NCI-H128 (cell line): ENCODE data around the gene TOX2.

Experiments
- DNase-seq: peaks from one replicate; lab custom pipeline; 2025; ENCODE audit not compliant: unreplicated experiment; lab: John Stamatoyannopoulos, UW

TOX2 gene

GRCh38 chr20:44052166-44052565, 137.5 kb downstream of the TOX2 start:
- DNase-seq = no peak

DNA sequence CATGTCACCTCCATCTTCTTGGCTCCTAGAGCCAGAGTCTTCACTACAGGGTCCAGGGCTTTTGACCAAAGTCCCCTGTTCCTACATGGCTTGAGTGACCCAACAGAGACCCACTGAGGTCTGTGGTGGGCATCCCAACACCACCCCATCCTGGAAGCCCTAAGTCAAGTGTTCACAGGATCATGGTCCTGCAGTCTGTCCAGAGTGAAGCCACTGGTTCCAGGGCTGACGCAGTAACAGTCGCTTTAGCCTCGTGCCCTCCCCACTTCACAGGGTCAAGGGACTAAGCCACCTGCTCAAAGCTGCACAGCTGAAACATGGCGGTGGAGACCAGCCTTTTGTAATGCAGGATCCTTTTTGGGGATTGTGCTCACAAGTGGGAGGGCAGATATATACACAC, 138.4 kb downstream of the TOX2 start:
- DNase-seq = no peak

DNA sequence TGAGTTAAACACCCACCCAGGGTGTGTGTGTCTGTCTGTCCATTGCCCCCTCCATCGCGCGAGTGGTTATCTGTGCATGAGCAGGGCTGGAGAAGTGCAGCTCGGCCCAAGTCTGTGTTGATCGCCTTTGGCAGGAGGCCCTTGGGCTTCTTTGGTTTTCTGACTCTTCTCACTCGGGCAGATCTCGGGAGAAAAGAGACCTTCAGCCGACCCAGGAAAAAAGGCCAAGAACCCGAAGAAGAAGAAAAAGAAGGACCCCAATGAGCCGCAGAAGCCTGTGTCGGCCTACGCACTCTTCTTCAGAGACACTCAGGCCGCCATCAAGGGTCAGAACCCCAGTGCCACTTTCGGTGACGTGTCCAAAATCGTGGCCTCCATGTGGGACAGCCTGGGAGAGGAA, 139.5 kb downstream of the TOX2 start:
- no peak for DNase-seq

- no peak for DNase-seq
These were observed 140.2 kb downstream of the TOX2 start for GRCh38 chr20:44054849-44055248.

DNA sequence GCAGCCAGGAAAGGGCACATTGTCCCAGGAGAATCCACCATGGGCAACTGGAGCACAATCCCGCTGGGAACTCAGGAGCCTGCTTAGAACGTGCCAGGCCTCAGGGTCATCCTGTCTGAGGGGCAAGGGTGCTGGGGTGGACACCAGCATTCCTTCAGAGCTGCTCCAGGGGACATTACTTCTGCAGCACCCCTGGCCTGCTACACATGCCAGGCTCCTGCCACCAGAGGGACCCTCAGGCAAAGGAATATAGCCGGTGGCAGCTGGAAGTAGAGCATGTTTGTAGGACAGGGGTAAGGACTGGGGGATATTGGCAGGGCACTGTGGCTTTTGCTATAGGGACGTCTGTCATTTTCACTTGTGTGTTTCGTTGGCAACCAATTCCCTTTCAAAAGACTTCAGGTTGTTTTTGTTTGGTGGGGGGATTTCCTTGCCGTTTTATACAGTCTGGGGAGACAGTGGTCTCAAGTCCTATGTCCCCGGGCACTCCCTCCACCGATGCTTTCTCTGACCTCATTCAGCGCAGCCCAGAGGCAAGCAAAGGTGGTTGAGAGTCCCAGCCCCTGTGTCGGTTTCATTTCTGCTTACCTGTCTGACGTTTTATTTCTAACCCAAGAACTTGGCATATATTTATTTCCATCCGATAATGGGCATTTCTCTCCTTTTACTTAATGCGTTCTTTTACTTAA, 141.5 kb downstream of the TOX2 start:
- no peak for DNase-seq

DNA sequence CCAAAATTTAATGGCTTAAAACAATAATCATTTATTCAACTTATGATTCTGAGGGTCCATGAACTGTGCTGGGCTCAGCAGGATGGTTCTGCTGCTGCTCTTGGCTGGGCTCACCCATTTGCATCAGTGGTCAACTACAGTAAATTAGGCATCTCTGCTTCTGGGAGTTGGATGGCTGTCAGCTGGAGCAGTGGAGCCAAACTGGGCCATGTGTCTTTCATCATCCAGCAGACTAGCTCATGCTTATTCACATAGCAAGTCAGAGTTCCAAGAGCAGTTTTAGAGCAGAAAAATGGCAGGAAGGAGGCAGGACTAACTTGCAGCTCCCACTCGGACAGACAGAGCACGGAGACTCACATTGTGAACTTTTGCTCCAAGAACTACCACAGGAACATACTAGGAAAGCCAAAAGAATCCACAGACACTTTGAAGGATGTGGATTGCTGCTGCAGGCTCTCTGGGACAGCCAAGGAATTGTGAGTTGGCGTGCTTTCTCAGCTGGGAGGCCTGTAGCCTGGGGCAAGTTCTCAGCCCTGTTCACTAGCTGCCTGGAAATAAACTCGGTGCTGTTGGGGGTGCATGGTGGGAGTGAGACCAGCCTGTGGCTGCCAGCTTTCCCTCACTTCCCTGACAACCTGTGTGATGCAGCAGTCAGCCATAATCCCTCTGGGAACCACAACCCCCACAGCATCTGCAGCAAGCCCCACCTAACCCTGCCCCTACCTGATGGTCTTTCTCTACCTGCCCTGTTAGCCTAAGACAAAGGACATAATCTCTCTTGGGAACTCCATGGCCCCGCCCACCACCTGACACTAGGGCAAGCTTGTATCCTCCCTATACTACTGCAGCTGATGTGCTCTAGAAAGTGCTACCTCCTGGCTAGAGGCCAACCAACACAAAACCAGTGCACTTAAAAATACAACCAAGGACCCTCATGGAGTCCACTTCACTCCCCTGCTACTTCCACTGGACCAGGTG, 143.3 kb downstream of the TOX2 start:
- no peak for DNase-seq

- DNase-seq = no peak
These were observed 150.1 kb downstream of the TOX2 start for GRCh38 chr20:44064501-44065400.

DNA sequence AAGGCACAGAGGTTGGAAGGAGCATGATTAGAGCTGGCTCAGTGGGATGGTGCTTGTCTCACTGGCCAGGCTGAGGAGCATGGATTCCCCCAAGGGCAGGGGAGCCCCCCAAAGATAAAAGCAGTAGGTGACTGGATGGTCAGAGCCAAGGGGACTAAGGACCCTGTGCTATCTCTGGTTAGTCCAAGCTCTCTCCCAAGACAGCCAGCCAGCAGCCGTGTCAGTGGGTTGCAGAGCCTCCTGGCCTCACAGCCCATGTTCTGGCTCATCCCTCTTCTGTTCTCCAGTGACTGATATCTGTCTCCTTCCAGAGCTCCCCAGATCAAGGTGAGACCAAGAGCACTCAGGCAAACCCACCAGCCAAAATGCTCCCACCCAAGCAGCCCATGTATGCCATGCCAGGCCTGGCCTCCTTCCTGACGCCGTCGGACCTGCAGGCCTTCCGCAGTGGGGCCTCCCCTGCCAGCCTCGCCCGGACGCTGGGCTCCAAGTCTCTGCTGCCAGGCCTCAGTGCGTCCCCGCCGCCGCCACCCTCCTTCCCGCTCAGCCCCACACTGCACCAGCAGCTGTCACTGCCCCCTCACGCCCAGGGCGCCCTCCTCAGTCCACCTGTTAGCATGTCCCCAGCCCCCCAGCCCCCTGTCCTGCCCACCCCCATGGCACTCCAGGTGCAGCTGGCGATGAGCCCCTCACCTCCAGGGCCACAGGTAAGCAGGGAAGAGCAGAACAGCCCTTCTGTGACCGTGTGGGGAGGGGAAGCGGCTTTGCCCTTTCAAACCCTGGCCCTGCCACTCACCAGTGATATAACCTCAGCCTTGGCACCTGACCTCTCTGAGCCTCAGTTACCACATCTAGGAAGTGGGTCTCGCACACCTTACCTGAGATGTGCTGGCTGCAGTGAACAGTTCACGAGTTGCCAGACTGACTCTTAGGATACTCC, 151.0 kb downstream of the TOX2 start:
- DNase-seq = no peak

DNA sequence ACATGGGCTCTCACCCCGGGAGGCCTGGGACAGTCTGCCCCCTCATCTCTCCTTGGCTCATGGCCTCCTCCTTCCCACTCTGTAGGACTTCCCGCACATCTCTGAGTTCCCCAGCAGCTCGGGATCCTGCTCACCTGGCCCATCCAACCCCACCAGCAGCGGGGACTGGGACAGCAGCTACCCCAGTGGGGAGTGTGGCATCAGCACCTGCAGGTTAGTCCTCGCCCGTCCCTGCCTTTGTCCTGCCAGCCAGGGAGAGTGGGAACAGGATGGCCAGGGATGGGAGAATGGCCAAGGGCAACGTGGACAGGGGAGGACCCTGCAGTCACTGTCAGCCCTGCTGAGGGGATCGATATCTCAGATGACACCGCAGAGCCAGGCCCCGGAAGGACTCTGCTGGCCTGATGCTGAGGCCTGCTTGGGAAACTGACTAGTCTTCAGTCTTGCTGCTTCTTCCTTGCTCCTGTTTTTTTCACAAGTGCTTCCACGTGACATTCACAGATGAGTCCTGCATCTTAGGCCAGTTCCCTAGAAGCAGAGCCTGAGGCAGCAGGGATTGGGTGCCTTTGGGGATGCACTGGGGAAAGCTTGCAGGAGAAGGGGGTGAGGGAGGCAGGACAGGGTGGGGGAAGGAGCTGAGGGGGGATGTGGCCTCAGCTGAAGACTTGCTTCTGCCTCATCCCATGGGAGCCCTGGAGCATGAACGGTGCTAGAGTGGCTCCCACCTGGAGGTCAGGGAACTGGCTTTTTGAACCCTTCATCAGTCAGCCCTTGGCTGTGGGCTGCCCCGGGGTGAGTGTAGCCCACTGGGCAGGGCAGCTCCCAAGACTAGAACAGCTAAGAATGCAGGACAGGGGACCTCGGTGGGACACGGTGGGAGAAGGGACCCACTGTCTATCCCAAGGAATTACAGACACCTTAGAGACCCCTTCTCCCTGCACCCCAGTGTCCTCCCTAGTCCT, 152.3 kb downstream of the TOX2 start:
- no peak for DNase-seq

DNA sequence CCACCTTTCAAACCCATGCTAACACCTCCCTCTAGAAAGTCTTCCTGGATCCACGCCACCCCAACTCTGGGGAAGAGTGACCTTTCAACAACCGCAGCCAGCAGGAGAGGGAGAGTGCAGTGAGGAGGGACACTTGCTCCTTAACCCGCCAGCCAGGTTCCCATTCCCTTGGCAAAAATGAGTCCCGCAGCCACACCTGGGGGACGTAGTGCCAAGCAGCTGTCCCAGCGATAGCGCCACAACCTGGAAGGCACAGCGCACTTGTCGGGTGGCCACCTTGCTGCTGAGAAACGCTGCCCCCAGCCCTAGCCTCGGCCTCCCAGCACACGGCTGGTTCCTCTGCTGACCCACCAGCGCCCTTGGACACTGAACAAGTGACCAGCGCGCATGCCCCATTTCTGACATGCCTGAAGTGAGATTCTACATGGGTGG, 153.0 kb downstream of the TOX2 start:
- DNase-seq = no peak

GRCh38 chr20:44068316-44069201, 153.9 kb downstream of the TOX2 start:
- DNase-seq = no peak

DNA sequence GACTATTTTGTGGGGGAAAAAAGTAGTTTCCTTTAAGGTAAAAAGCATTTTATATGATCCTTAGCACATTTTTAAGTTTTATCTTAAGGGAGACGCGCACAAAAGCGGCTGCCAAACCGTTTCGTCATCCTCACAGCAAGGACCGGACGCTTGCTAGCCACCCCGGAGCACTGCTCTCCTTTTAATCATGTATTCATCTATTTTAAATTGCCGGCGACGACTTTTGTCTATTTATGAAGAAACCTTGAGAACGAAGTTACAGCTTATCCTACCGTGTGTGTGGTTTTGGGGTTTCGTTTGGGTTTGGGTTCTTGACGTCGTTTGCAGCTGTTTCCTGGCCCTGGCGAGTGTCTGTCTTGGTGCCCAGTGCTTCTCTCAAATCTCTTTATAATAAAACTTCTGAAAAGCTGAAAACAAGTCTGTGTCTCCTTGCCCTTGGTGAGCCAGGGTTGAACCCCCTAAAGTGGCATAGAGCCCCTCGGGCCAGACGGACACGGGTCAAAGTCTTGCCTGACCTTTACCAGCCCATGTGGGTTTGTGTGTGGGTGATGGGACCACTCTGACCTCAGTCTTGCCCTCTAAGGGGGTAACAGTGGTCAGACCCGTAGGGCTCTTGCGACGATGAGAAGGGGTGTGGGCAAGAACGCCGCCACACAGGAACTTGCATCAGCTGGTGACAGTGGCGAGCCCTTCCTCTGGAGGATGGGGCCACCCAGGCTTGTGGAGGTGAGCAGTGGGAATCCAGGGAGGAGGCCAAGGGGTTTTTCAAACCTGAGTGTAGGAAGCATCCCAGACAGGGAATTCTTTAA, 154.8 kb downstream of the TOX2 start:
- DNase-seq = no peak

- DNase-seq = no peak
These were observed 155.7 kb downstream of the TOX2 start for GRCh38 chr20:44070139-44070900.

GRCh38 chr20:44071057-44071456, 156.4 kb downstream of the TOX2 start:
- no peak for DNase-seq

DNA sequence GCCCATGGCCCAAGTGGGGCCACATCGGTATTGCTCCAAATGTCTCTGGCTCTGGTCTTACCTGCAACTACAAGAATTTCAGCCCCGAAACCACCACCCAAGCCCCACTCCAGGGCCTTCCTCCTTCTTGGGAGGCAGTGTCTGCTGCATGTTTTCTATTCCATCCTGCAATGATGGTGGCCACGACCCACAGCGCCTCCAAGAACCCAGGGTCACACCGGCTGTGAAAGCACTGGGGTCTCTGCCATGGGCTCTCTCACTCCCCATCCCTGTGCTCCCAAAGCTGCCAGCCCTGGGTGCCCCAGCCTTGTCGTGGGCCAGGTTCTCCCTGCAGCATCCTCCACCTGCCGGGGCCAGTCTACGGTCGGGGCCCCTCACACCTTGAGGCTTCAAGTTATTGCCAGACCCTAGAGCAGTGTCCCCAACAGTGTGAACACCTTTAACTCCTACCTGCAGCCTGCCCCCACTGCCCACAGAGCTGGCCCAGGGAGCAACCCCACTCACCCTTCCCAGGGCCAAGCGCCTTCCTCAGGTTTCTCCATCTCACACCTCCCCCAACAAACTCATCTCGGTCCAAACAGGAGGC, 157.0 kb downstream of the TOX2 start:
- DNase-seq = no peak

- DNase-seq = no peak
These were observed 157.7 kb downstream of the TOX2 start for GRCh38 chr20:44072384-44072783.
